Suprapubic skin (tissue), 4 donors: Measurements from ENCODE around the gene CLSTN3.

Source experiments
- CTCF ChIP-seq, 2 donors: fragments of 200-600 bp in 1 of 2; fragments of 450-650 bp in 1 of 2; sonication (generic) in 1 of 2; IDR thresholded peaks; one replicate each; pipeline ENCODE4 v1.5.1; 2016 to 2019; ENCODE audit warnings: antibody characterized with exemption in 2 of 2, mild to moderate bottlenecking in 1 of 2, moderate library complexity in 1 of 2
- EP300 ChIP-seq: sonication (generic); formaldehyde crosslinking; IDR thresholded peaks from one replicate; pipeline ENCODE4 v1.6.1; 2017; ENCODE audit warnings: antibody characterized with exemption
- POLR2A ChIP-seq, 2 donors: fragments of 450-650 bp; IDR thresholded peaks; one replicate each; pipeline ENCODE4 v1.6.1; 2017; ENCODE audit warnings: antibody characterized with exemption in 2 of 2, mild to moderate bottlenecking in 2 of 2, moderate library complexity in 2 of 2
- POLR2AphosphoS5 ChIP-seq, 3 donors: sonication (generic); formaldehyde crosslinking; IDR thresholded peaks; one replicate each; pipeline ENCODE4 v1.6.1; 2017; ENCODE audit warnings: antibody characterized with exemption in 3 of 3

GRCh38 chr12:7131502-7131866 is 1.3 kb downstream of the CLSTN3 start:
- TF ChIP-seq CTCF (IDR thresholded peaks at IDR 0.05) (no peak), EP300 (no peak), POLR2A (IDR thresholded peaks at IDR 0.05) (no peak), POLR2AphosphoS5 (IDR thresholded peaks at IDR 0.05) (no peak)
